ENCODE data around the gene CLEC6A.
"Not testable (repeated sequence)": the region's sequence is repeated elsewhere in the genome, so short reads cannot be mapped to it uniquely, and the experiment has no call there.

The CLEC6A gene

DNA sequence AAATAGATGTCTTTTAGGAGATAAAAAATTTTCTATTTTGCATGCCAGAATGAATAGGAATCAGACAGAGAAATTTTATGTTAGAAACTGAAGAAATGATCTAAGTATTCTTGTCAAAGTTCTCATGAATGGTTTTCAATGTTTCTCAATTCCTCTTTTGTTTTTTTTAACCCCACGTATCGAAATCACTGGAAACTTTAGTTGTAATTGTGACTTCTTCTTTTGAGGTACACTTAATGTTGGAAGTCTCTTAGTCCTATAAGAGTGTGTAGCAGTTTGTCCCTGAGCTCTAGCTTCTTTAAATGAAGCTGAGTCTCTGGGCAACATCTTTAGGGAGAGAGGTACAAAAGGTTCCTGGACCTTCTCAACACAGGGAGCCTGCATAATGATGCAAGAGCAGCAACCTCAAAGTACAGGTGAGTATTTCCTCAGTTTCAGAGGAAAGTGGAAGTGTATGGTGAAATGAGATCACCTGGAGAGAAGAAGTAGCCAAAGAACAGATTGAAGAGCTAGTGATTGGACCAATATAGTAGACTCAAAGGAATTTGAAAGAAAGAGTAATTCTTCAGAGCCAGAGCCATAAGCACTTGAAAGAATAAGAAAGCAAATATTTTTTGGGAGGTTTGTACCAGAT lies at the start of gene CLEC6A:
TSS of gene CLEC6A (plus strand) at position 236 of the 634 bp plus-strand sequence. CDS start at position 386, 150 bp downstream.
- Histone ChIP-seq H2AFZ (ENCODE audit: low read length) (no peak within 1 kb of the TSS), H3K9me2 (ENCODE audit: low read depth, low read length) (no peaks in the 10 kb centered on the region), H3K4me3 (ENCODE audit: low read depth, low read length, poor library complexity, severe bottlenecking) (no peak within 1 kb of the TSS), H3K4me2 (ENCODE audit: low read length) (no peak within 1 kb of the TSS), H3K4me1 (ENCODE audit: insufficient read depth, low read length, severe bottlenecking) (no peaks in the 10 kb centered on the region), H4K20me1 (ENCODE audit: insufficient read depth, low read length) (no peaks in the 10 kb centered on the region), H3F3A (ENCODE audit: insufficient read depth, low read length) (no peaks in the 10 kb centered on the region), H3K9me3 (ENCODE audit: low read length) (no peaks in the 10 kb centered on the region), H3K9ac (ENCODE audit: low read length) (no peak within 1 kb of the TSS), H3K36me3 (ENCODE audit: insufficient read depth, low read length) (no peaks in the 10 kb centered on the region), H3K79me2 (ENCODE audit: insufficient read depth, low read length) (no peaks in the 10 kb centered on the region), H3K27me3 (ENCODE audit: insufficient read depth, low read length) (no peaks in the 10 kb centered on the region), H3K27ac (ENCODE audit: low read depth, low read length, poor library complexity, severe bottlenecking) (no peak within 1 kb of the TSS)
- TF ChIP-seq EZH2 (IDR thresholded peaks at IDR 0.05; ENCODE audit: borderline replicate concordance, low read length), result no peak
- TF ChIP-seq, protein P1, sequence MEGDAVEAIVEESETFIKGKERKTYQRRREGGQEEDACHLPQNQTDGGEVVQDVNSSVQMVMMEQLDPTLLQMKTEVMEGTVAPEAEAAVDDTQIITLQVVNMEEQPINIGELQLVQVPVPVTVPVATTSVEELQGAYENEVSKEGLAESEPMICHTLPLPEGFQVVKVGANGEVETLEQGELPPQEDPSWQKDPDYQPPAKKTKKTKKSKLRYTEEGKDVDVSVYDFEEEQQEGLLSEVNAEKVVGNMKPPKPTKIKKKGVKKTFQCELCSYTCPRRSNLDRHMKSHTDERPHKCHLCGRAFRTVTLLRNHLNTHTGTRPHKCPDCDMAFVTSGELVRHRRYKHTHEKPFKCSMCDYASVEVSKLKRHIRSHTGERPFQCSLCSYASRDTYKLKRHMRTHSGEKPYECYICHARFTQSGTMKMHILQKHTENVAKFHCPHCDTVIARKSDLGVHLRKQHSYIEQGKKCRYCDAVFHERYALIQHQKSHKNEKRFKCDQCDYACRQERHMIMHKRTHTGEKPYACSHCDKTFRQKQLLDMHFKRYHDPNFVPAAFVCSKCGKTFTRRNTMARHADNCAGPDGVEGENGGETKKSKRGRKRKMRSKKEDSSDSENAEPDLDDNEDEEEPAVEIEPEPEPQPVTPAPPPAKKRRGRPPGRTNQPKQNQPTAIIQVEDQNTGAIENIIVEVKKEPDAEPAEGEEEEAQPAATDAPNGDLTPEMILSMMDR (IDR thresholded peaks at IDR 0.05; ENCODE audit: low read length), result no peak

DNA sequence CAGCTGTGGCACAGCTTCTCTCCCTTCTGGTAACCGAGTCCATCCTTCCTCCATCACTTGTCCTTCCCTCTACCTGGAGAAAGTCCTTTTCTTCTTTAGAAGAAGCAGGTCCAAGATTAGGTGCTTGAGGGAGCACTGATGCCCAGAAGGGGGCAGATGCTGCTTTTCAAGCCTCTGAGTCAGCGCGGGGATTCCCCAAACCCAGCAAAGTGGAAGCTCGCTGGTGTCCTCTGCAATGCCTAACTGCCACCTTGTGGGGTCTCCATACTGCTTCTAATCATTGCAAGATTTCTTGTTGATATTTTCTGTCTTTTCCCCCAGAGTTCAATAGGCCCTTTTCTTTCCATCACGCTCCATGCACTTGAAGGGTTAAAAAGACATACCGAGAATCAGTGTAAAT lies 36.2 kb upstream of the CLEC6A start:
- not testable (repeated sequence) for H3K27ac ChIP-seq (ENCODE audit: low read depth, low read length, poor library complexity, severe bottlenecking); H3K36me3 ChIP-seq (ENCODE audit: insufficient read depth, low read length); H2AFZ ChIP-seq (ENCODE audit: low read length); H3K4me1 ChIP-seq (ENCODE audit: insufficient read depth, low read length, severe bottlenecking); H3K9ac ChIP-seq (ENCODE audit: low read length); H3K9me3 ChIP-seq (ENCODE audit: low read length); H3F3A ChIP-seq (ENCODE audit: insufficient read depth, low read length); H3K4me3 ChIP-seq (ENCODE audit: low read depth, low read length, poor library complexity, severe bottlenecking); H3K9me2 ChIP-seq (ENCODE audit: low read depth, low read length); H3K27me3 ChIP-seq (ENCODE audit: insufficient read depth, low read length); H3K4me2 ChIP-seq (ENCODE audit: low read length); H4K20me1 ChIP-seq (ENCODE audit: insufficient read depth, low read length); H3K79me2 ChIP-seq (ENCODE audit: insufficient read depth, low read length)

DNA sequence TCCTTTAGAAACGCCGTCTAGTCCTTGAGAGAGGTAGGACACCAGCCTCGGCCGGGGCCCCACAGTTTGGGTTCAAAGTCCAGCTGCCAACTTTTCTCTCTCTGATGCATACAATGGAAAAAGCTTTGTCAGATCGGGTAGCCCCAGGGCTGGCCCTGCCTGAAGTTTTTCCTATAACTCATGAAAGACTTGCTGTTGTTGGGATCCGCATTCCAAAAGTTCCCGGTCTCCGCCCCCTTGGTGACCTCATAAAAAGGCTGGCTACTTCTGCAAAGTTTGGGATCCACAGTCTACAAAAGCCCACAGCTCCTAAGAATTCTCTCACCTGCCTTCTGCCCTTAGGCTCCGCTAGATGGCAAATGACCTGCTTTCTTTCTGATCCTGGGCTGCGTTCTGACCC lies 35.3 kb upstream of the CLEC6A start:
- no peaks in the 10 kb centered on the region for H3K9me2 ChIP-seq (ENCODE audit: low read depth, low read length)
- H3K27me3 ChIP-seq (ENCODE audit: insufficient read depth, low read length), result no peaks in the 10 kb centered on the region
- no peaks in the 10 kb centered on the region for H3K36me3 ChIP-seq (ENCODE audit: insufficient read depth, low read length)
- no peak for TF ChIP-seq EZH2 (IDR thresholded peaks at IDR 0.05; ENCODE audit: borderline replicate concordance, low read length)
- TF ChIP-seq, protein P1 (IDR thresholded peaks at IDR 0.05; ENCODE audit: low read length), result no peak
- no peak overlapping the region for H3K4me2 ChIP-seq (ENCODE audit: low read length)
- no peaks in the 10 kb centered on the region for H4K20me1 ChIP-seq (ENCODE audit: insufficient read depth, low read length)
- no peak overlapping the region for H3K9ac ChIP-seq (ENCODE audit: low read length)
- H3K27ac ChIP-seq (ENCODE audit: low read depth, low read length, poor library complexity, severe bottlenecking), result no peak overlapping the region
- no peaks in the 10 kb centered on the region for H3F3A ChIP-seq (ENCODE audit: insufficient read depth, low read length)
- no peak overlapping the region for H2AFZ ChIP-seq (ENCODE audit: low read length)
- H3K9me3 ChIP-seq (ENCODE audit: low read length), result no peaks in the 10 kb centered on the region
- no peaks in the 10 kb centered on the region for H3K79me2 ChIP-seq (ENCODE audit: insufficient read depth, low read length)
- no peak overlapping the region for H3K4me3 ChIP-seq (ENCODE audit: low read depth, low read length, poor library complexity, severe bottlenecking)
- no peaks in the 10 kb centered on the region for H3K4me1 ChIP-seq (ENCODE audit: insufficient read depth, low read length, severe bottlenecking)

DNA sequence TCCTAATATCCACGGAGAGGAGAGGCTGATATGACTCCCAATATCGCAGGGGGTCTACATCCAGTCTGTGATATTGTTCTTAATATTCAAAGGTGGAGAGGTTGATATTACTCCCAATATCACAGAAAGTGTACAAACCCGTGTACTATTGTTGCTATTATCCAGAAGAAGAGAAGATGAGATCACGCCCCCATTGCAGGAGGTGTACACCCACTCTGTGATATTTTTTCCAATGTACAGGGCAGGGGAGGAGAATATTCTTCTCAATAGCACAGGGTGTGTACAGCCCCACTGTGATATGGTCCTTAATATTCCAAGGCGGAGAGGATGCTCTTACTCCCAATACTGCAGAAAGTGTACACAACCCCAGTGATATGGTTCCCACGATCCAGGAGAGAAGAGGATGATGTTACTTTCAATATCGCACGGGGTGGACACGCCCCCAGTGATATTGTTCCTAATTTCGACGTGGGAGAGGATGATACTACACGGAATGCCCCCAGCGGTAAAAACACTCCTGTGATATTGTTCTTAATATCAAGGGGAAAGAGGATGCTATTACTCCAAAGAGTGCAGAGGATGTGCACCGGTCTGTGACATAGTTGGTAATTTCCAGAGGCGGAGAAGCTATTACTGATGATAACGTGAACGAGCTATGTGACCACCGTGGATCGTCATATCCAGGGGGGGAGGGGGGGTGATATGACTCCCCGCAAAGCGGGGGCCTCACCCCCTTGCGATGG lies 11.1 kb upstream of the CLEC6A start:
- H2AFZ ChIP-seq (ENCODE audit: low read length); H3K4me3 ChIP-seq (ENCODE audit: low read depth, low read length, poor library complexity, severe bottlenecking); H3K4me2 ChIP-seq (ENCODE audit: low read length); H3K27me3 ChIP-seq (ENCODE audit: insufficient read depth, low read length); H4K20me1 ChIP-seq (ENCODE audit: insufficient read depth, low read length); H3K27ac ChIP-seq (ENCODE audit: low read depth, low read length, poor library complexity, severe bottlenecking); H3K9ac ChIP-seq (ENCODE audit: low read length); H3K9me2 ChIP-seq (ENCODE audit: low read depth, low read length); H3K79me2 ChIP-seq (ENCODE audit: insufficient read depth, low read length); H3K36me3 ChIP-seq (ENCODE audit: insufficient read depth, low read length); H3K9me3 ChIP-seq (ENCODE audit: low read length); H3F3A ChIP-seq (ENCODE audit: insufficient read depth, low read length); H3K4me1 ChIP-seq (ENCODE audit: insufficient read depth, low read length, severe bottlenecking): not testable (repeated sequence)
